ENCODE measurements around the gene MYO1G. TPM values are rescaled to one million over a fixed set of nuclear protein-coding genes. Genes with fewer than 3 reads are reported as not detected.
A peak's percentile ranks its signal among the peaks of the same experiment; 100 is the strongest.

The MYO1G gene
- total RNA-seq, 1 experiment from 2014 or later, result 0.36 TPM

DNA sequence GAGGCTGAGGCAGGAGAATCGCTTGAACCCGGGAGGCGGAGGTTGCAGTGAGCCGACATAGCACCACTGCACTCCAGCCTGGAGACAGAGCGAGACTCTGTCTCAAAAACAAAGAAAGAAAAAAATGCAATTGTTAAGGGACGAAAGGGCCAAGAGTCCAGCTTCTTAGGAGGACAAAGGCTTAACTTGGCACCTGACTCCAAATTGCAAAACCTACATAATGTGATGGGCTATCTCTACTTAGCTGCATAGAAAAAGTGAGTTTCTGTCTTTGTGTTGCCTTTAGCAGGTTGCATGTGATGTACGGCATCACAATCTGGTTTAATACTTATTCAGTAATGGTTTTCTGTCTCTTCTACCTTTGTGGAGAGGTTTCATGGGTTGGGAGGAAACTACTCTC, 8.6 kb upstream of the MYO1G start:
- DNase-seq, result no peak
- CTCF ChIA-PET, result interaction anchor here (1.6 to 3.1 kb wide), 2 partner anchors 12 to 124 kb away, joined by 4 to 14 read pairs; partner anchors contain the start of genes CCM2 and TBRG4
- H3K27ac Mint-ChIP-seq (ENCODE audit: unreplicated experiment), result peak overlapping the region; percentile 100

GRCh38 chr7:44986218-44987053, 7.6 kb upstream of the MYO1G start:
- H3K4me1 Mint-ChIP-seq (ENCODE audit: low read depth, unreplicated experiment), result peaks cover 17% of the 10 kb centered on the region
- H3K9me3 ChIP-seq, result no peaks in the 10 kb centered on the region
- peaks cover 10% of the 10 kb centered on the region for H3K36me3 ChIP-seq (ENCODE audit: control insufficient read depth, insufficient read depth, low read length)
- BruUV-seq (replicated peaks), result no TSS peak
- H3K9me3 Mint-ChIP-seq (ENCODE audit: unreplicated experiment), result no peaks in the 10 kb centered on the region
- no peaks in the 10 kb centered on the region for H3K27me3 ChIP-seq (replicated peaks; ENCODE audit: control insufficient read depth, insufficient read depth, low read length)
- H3K27me3 Mint-ChIP-seq (ENCODE audit: insufficient read depth, unreplicated experiment), result no peaks in the 10 kb centered on the region
- peak overlapping the region; percentile 80 for H3K4me3 ChIP-seq (ENCODE audit: low read depth, low read length)
- peak overlapping the region; percentile 100 for H3K27ac Mint-ChIP-seq (ENCODE audit: unreplicated experiment)
- peaks cover 57% of the 10 kb centered on the region for H3K36me3 Mint-ChIP-seq (ENCODE audit: insufficient read depth, unreplicated experiment)
- intact Hi-C loops (cut with micrococcal nuclease; ENCODE audit: unreplicated experiment), result loop anchor here (1.0 to 10.0 kb wide), 6 partner anchors 13 to 402 kb away; partner anchors contain the start of genes H2AZ2, PPIA, PURB and TBRG4
- TF ChIP-seq, protein P1, sequence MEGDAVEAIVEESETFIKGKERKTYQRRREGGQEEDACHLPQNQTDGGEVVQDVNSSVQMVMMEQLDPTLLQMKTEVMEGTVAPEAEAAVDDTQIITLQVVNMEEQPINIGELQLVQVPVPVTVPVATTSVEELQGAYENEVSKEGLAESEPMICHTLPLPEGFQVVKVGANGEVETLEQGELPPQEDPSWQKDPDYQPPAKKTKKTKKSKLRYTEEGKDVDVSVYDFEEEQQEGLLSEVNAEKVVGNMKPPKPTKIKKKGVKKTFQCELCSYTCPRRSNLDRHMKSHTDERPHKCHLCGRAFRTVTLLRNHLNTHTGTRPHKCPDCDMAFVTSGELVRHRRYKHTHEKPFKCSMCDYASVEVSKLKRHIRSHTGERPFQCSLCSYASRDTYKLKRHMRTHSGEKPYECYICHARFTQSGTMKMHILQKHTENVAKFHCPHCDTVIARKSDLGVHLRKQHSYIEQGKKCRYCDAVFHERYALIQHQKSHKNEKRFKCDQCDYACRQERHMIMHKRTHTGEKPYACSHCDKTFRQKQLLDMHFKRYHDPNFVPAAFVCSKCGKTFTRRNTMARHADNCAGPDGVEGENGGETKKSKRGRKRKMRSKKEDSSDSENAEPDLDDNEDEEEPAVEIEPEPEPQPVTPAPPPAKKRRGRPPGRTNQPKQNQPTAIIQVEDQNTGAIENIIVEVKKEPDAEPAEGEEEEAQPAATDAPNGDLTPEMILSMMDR (IDR thresholded peaks at IDR 0.05; ENCODE audit: insufficient read depth in 1 of 2, low read depth in 1 of 2, low read length in 1 of 2, severe bottlenecking in 1 of 2, unreplicated experiment in 1 of 2), result no peak
- H3K4me1 ChIP-seq, result peaks cover 11% of the 10 kb centered on the region
- POLR2A ChIA-PET, result interaction anchor here (0.5 to 3.8 kb wide), 7 partner anchors 8 to 380 kb away, joined by 3 to 73 read pairs (median 5); partner anchors contain the start of genes CCM2, OGDH and TBRG4
- DNase-seq, result peak; percentile 97
- CTCF ChIA-PET, result interaction anchor here (1.6 to 3.1 kb wide), 2 partner anchors 13 to 125 kb away, joined by 4 to 14 read pairs; partner anchors contain the start of genes CCM2 and TBRG4
- H3K4me3 Mint-ChIP-seq (ENCODE audit: unreplicated experiment), result peak overlapping the region; percentile 97

More for the DNA sequence above, 8.6 kb upstream of the MYO1G start:
- H3K9me3 ChIP-seq, result no peaks in the 10 kb centered on the region
- TF ChIP-seq, protein P1 (IDR thresholded peaks at IDR 0.05; ENCODE audit: insufficient read depth in 1 of 2, low read depth in 1 of 2, low read length in 1 of 2, severe bottlenecking in 1 of 2, unreplicated experiment in 1 of 2), result no peak
- POLR2A ChIA-PET, result interaction anchor here (1.3 to 3.8 kb wide), 3 partner anchors 12 to 381 kb away, joined by 4 to 73 read pairs (median 5); partner anchors contain the start of genes CCM2 and OGDH
- H3K4me3 Mint-ChIP-seq (ENCODE audit: unreplicated experiment), result peak overlapping the region; percentile 97
- H3K27me3 Mint-ChIP-seq (ENCODE audit: insufficient read depth, unreplicated experiment), result no peaks in the 10 kb centered on the region
- no peaks in the 10 kb centered on the region for H3K27me3 ChIP-seq (replicated peaks; ENCODE audit: control insufficient read depth, insufficient read depth, low read length)
- no TSS peak for BruUV-seq (replicated peaks)
- intact Hi-C loops (cut with micrococcal nuclease; ENCODE audit: unreplicated experiment), result loop anchor here (2.0 to 10.0 kb wide), 5 partner anchors 103 to 403 kb away; partner anchors contain the start of genes H2AZ2, PPIA, PURB and TBRG4
- H3K4me3 ChIP-seq (ENCODE audit: low read depth, low read length), result peak overlapping the region; percentile 20
- no peaks in the 10 kb centered on the region for H3K9me3 Mint-ChIP-seq (ENCODE audit: unreplicated experiment)
- H3K36me3 Mint-ChIP-seq (ENCODE audit: insufficient read depth, unreplicated experiment), result peaks cover 47% of the 10 kb centered on the region
- peaks cover 15% of the 10 kb centered on the region for H3K4me1 ChIP-seq
- H3K36me3 ChIP-seq (ENCODE audit: control insufficient read depth, insufficient read depth, low read length), result peaks cover 10% of the 10 kb centered on the region
- peaks cover 17% of the 10 kb centered on the region for H3K4me1 Mint-ChIP-seq (ENCODE audit: low read depth, unreplicated experiment)

GRCh38 chr7:44985900-44986217, 7.0 kb upstream of the MYO1G start:
- H3K27ac Mint-ChIP-seq (ENCODE audit: unreplicated experiment), result peak overlapping the region; percentile 100
- TF ChIP-seq, protein P1 (IDR thresholded peaks at IDR 0.05; ENCODE audit: insufficient read depth in 1 of 2, low read depth in 1 of 2, low read length in 1 of 2, severe bottlenecking in 1 of 2, unreplicated experiment in 1 of 2), result no peak
- no peaks in the 10 kb centered on the region for H3K27me3 Mint-ChIP-seq (ENCODE audit: insufficient read depth, unreplicated experiment)
- Histone ChIP-seq H3K4me3 (ENCODE audit: low read depth, low read length) (peak overlapping the region; percentile 80), H3K27me3 (replicated peaks; ENCODE audit: control insufficient read depth, insufficient read depth, low read length) (no peaks in the 10 kb centered on the region), H3K36me3 (ENCODE audit: control insufficient read depth, insufficient read depth, low read length) (peaks cover 10% of the 10 kb centered on the region), H3K9me3 (no peaks in the 10 kb centered on the region), H3K4me1 (peaks cover 11% of the 10 kb centered on the region)
- no peak for DNase-seq
- ChIA-PET CTCF (interaction anchor here (3.1 kb wide), 1 partner anchor 14 kb away, joined by 14 read pairs; the partner anchor contains the start of gene CCM2), POLR2A (interaction anchor here (0.5 to 3.8 kb wide), 7 partner anchors 8 to 352 kb away, joined by 3 to 73 read pairs (median 3); partner anchors contain the start of genes CCM2, PURB and TBRG4)
- H3K4me1 Mint-ChIP-seq (ENCODE audit: low read depth, unreplicated experiment), result peaks cover 17% of the 10 kb centered on the region
- peaks cover 63% of the 10 kb centered on the region for H3K36me3 Mint-ChIP-seq (ENCODE audit: insufficient read depth, unreplicated experiment)
- peak overlapping the region; percentile 97 for H3K4me3 Mint-ChIP-seq (ENCODE audit: unreplicated experiment)
- intact Hi-C loops (cut with micrococcal nuclease; ENCODE audit: unreplicated experiment), result loop anchor here (1.0 to 10.0 kb wide), 6 partner anchors 13 to 401 kb away; partner anchors contain the start of genes H2AZ2, PPIA, PURB and TBRG4
- no TSS peak for BruUV-seq (replicated peaks)
- H3K9me3 Mint-ChIP-seq (ENCODE audit: unreplicated experiment), result no peaks in the 10 kb centered on the region

Data from Caco-2 (cell line).